ENCODE results near the gene THUMPD2.
"Not testable (repeated sequence)": the region's sequence is repeated elsewhere in the genome, so short reads cannot be mapped to it uniquely, and the experiment has no call there.

Gene THUMPD2

GRCh38 chr2:39730276-39730675 lies 48.8 kb downstream of the THUMPD2 start:
- H4K20me1 ChIP-seq (ENCODE audit: insufficient read depth, low read length): no peaks in the 10 kb centered on the region
- H3K79me2 ChIP-seq (ENCODE audit: low read length): no peaks in the 10 kb centered on the region
- TF ChIP-seq EZH2 (optimal IDR thresholded peaks at IDR 0.05; ENCODE audit: low read depth, low read length): no peak
- no peak for TF ChIP-seq EZH2phosphoT487 (IDR thresholded peaks at IDR 0.05; ENCODE audit: low read length)
- no peak for TF ChIP-seq CTCF (IDR thresholded peaks at IDR 0.05; ENCODE audit: low read length)
- H3K4me1 ChIP-seq (ENCODE audit: low read length): 0 out of 2 replicates have a peak, but pooled peaks cover 5% of the 10 kb centered on the region
- DNase-seq: no peak
- no peaks in the 10 kb centered on the region for H3K9me2 ChIP-seq (replicated peaks; ENCODE audit: insufficient read depth, low read length)
- H3K36me3 ChIP-seq (replicated peaks; ENCODE audit: insufficient read depth, low read length): no peaks in the 10 kb centered on the region
- H3K27ac ChIP-seq (ENCODE audit: low read length): no peak overlapping the region
- H3K4me3 ChIP-seq (ENCODE audit: low read length): no peak overlapping the region
- H3F3A ChIP-seq (ENCODE audit: insufficient read depth, low read length): no peaks in the 10 kb centered on the region
- H3K27me3 ChIP-seq (replicated peaks; ENCODE audit: insufficient read depth, low read length): no peaks in the 10 kb centered on the region
- no peak overlapping the region for H3K4me2 ChIP-seq (ENCODE audit: low read depth, low read length)
- no peak overlapping the region for H2AFZ ChIP-seq (ENCODE audit: low read length)
- no peaks in the 10 kb centered on the region for H3K9me3 ChIP-seq (replicated peaks; ENCODE audit: insufficient read depth, low read length)
- no peak overlapping the region for H3K9ac ChIP-seq (ENCODE audit: low read length)

- peak; percentile 86 for TF ChIP-seq CTCF (IDR thresholded peaks at IDR 0.05; ENCODE audit: low read length)
- TF ChIP-seq EZH2 (optimal IDR thresholded peaks at IDR 0.05; ENCODE audit: low read depth, low read length): no peak
- no peak for TF ChIP-seq EZH2phosphoT487 (IDR thresholded peaks at IDR 0.05; ENCODE audit: low read length)
- no peak overlapping the region for H3K9ac ChIP-seq (ENCODE audit: low read length)
- 0 out of 2 replicates have a peak, but pooled peaks cover 5% of the 10 kb centered on the region for H3K4me1 ChIP-seq (ENCODE audit: low read length)
- no peaks in the 10 kb centered on the region for H3K27me3 ChIP-seq (replicated peaks; ENCODE audit: insufficient read depth, low read length)
- no peaks in the 10 kb centered on the region for H3K9me3 ChIP-seq (replicated peaks; ENCODE audit: insufficient read depth, low read length)
- peak; percentile 40 for DNase-seq
- no peak overlapping the region for H3K4me2 ChIP-seq (ENCODE audit: low read depth, low read length)
- no peaks in the 10 kb centered on the region for H3K36me3 ChIP-seq (replicated peaks; ENCODE audit: insufficient read depth, low read length)
- no peak overlapping the region for H3K4me3 ChIP-seq (ENCODE audit: low read length)
- H4K20me1 ChIP-seq (ENCODE audit: insufficient read depth, low read length): no peaks in the 10 kb centered on the region
- H3K79me2 ChIP-seq (ENCODE audit: low read length): no peaks in the 10 kb centered on the region
- no peak overlapping the region for H2AFZ ChIP-seq (ENCODE audit: low read length)
- H3K9me2 ChIP-seq (replicated peaks; ENCODE audit: insufficient read depth, low read length): no peaks in the 10 kb centered on the region
- H3K27ac ChIP-seq (ENCODE audit: low read length): no peak overlapping the region
- H3F3A ChIP-seq (ENCODE audit: insufficient read depth, low read length): no peaks in the 10 kb centered on the region
These were observed 50.1 kb downstream of the THUMPD2 start for GRCh38 chr2:39728941-39729351.

- H3K9ac ChIP-seq (ENCODE audit: low read length); H3F3A ChIP-seq (ENCODE audit: insufficient read depth, low read length); H3K4me2 ChIP-seq (ENCODE audit: low read depth, low read length); H3K4me1 ChIP-seq (ENCODE audit: low read length); H3K9me3 ChIP-seq (replicated peaks; ENCODE audit: insufficient read depth, low read length); H3K36me3 ChIP-seq (replicated peaks; ENCODE audit: insufficient read depth, low read length); H3K4me3 ChIP-seq (ENCODE audit: low read length); H3K9me2 ChIP-seq (replicated peaks; ENCODE audit: insufficient read depth, low read length); H4K20me1 ChIP-seq (ENCODE audit: insufficient read depth, low read length); H3K79me2 ChIP-seq (ENCODE audit: low read length); H3K27me3 ChIP-seq (replicated peaks; ENCODE audit: insufficient read depth, low read length); H3K27ac ChIP-seq (ENCODE audit: low read length); H2AFZ ChIP-seq (ENCODE audit: low read length): not testable (repeated sequence)
- DNase-seq: peak; percentile 53
These were observed 51.0 kb downstream of the THUMPD2 start for GRCh38 chr2:39728085-39728484.

- Histone ChIP-seq H3K27me3 (replicated peaks; ENCODE audit: insufficient read depth, low read length) (no peaks in the 10 kb centered on the region), H3K36me3 (replicated peaks; ENCODE audit: insufficient read depth, low read length) (no peaks in the 10 kb centered on the region), H3K9ac (ENCODE audit: low read length) (no peak overlapping the region), H3K9me3 (replicated peaks; ENCODE audit: insufficient read depth, low read length) (no peaks in the 10 kb centered on the region), H3K9me2 (replicated peaks; ENCODE audit: insufficient read depth, low read length) (no peaks in the 10 kb centered on the region), H3K4me1 (ENCODE audit: low read length) (0 out of 2 replicates have a peak, but pooled peaks cover 5% of the 10 kb centered on the region), H2AFZ (ENCODE audit: low read length) (no peak overlapping the region), H3K4me3 (ENCODE audit: low read length) (no peak overlapping the region), H4K20me1 (ENCODE audit: insufficient read depth, low read length) (no peaks in the 10 kb centered on the region), H3K27ac (ENCODE audit: low read length) (no peak overlapping the region), H3K4me2 (ENCODE audit: low read depth, low read length) (no peak overlapping the region), H3F3A (ENCODE audit: insufficient read depth, low read length) (no peaks in the 10 kb centered on the region), H3K79me2 (ENCODE audit: low read length) (no peaks in the 10 kb centered on the region)
- TF ChIP-seq EZH2phosphoT487 (IDR thresholded peaks at IDR 0.05; ENCODE audit: low read length): no peak
- TF ChIP-seq CTCF (IDR thresholded peaks at IDR 0.05; ENCODE audit: low read length): no peak
- TF ChIP-seq EZH2 (optimal IDR thresholded peaks at IDR 0.05; ENCODE audit: low read depth, low read length): no peak
- no peak for DNase-seq
These were observed 53.7 kb downstream of the THUMPD2 start for GRCh38 chr2:39725401-39725800.
